Endodermal cell (in vitro differentiated cells): ENCODE measurements around the gene PHF24. TPM values are rescaled to one million over a fixed set of nuclear protein-coding genes. Genes with fewer than 3 reads are reported as not detected.
A peak's percentile ranks its signal among the peaks of the same experiment; 100 is the strongest.

Experiments
- DNase-seq: peaks from one replicate; pipeline ENCODE4 v3.0.0-alpha.2; 2017
- H3K27ac ChIP-seq: 2 replicates; pipeline ENCODE4 v1.5.1; 2013; ENCODE audit warnings: mild to moderate bottlenecking, low read depth, low read length, moderate library complexity
- H3K27me3 ChIP-seq: 2 replicates; pipeline ENCODE4 v1.6.1; 2013; ENCODE audit warnings: mild to moderate bottlenecking, low read length, moderate library complexity; ENCODE audit not compliant: insufficient read depth, control insufficient read depth, poor library complexity, severe bottlenecking
- H3K36me3 ChIP-seq: 2 replicates; pipeline ENCODE4 v1.7.0; 2013; ENCODE audit warnings: mild to moderate bottlenecking, low read length, moderate library complexity; ENCODE audit not compliant: control insufficient read depth, insufficient read depth
- H3K4me1 ChIP-seq: one replicate; pipeline ENCODE4 v1.7.0; 2013; ENCODE audit warnings: low read length; ENCODE audit not compliant: control insufficient read depth, insufficient read depth
- H3K4me3 ChIP-seq: 2 replicates; pipeline ENCODE4 v1.5.1; 2013; ENCODE audit warnings: mild to moderate bottlenecking, low read length, moderate library complexity
- H3K9ac ChIP-seq: 2 replicates; pipeline ENCODE4 v1.6.1; 2013; ENCODE audit warnings: mild to moderate bottlenecking, low read length, moderate library complexity; ENCODE audit not compliant: poor library complexity, severe bottlenecking; ENCODE audit errors: extremely low read depth
- H3K9me3 ChIP-seq: 2 replicates; pipeline ENCODE4 v1.6.1; 2013; ENCODE audit warnings: mild to moderate bottlenecking, low read length, moderate library complexity; ENCODE audit not compliant: control insufficient read depth
- H3K27ac Mint-ChIP-seq: 2 replicates; pipeline ENCODE4 v1.8.0; 2020; ENCODE audit warnings: mixed read lengths
- H3K27me3 Mint-ChIP-seq: 2 replicates; pipeline ENCODE4 v1.8.0; 2021; ENCODE audit warnings: mild to moderate bottlenecking, mixed read lengths; ENCODE audit not compliant: insufficient read depth
- H3K36me3 Mint-ChIP-seq: 2 replicates; pipeline ENCODE4 v1.8.0; 2020; ENCODE audit warnings: low read depth, mixed read lengths
- H3K4me1 Mint-ChIP-seq: 2 replicates; pipeline ENCODE4 v1.8.0; 2020; ENCODE audit warnings: mixed read lengths
- H3K4me3 Mint-ChIP-seq: 2 replicates; pipeline ENCODE4 v1.8.0; 2020; ENCODE audit warnings: mild to moderate bottlenecking, moderate library complexity, mixed read lengths
- H3K9me3 Mint-ChIP-seq: 2 replicates; pipeline ENCODE4 v1.8.0; 2020; ENCODE audit warnings: mild to moderate bottlenecking, mixed read lengths
- CTCF ChIP-seq: fragments of 200-600 bp; sonication (generic); conservative IDR thresholded peaks from 2 replicates; pipeline ENCODE4 v1.5.0; 2021; ENCODE audit warnings: antibody characterized with exemption, mild to moderate bottlenecking
- WGBS, 2 experiments: methylation state at CpG; one replicate each; pipeline versions ENCODE4 v1.1.5 to v1.1.7; 2013; ENCODE audit warnings: missing lambda C conversion rate in 2 of 2, mixed read lengths in 1 of 2; ENCODE audit not compliant: insufficient coverage in 1 of 2, insufficient read length in 1 of 2; 5-methylcytosine and 5-hydroxymethylcytosine counted together
- total RNA-seq, 2 donors: library from RNA; stranded (reverse); fragmentation: NEBNext Ultra II Directional in 1 of 2; extraction: Animal tissue kit (Norgen Biotek cat#: 25700) in 1 of 2; gene quantifications; 2 replicates in 1 of 2; 3 replicates in 1 of 2; pipeline ENCODE4 v1.2.1, GENCODE V29; 2021

The PHF24 gene
- total RNA-seq, 2 donors from 2014 or later: 1.9 to 2.7 TPM

DNA sequence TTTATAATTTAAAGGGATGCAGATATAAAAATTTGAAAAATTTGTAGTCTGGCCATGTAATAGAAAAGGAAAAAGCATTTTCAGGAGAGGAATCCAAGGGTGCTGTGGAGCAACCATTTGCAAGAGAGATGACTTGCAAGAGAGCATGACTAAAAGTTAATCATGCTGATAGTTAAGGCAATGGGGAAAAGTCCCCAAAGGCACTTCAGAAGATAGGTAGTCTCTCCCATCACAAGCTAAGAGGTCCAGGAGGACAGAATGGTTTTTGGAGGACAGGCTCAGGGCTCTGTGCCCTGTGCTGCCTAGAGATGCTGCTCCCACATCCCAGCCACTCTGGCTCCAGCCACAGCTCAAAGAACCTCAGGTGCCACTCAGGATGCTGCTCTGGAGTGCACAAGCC is 70.3 kb downstream of the PHF24 start:
- no peak for DNase-seq
- Mint-ChIP-seq H3K9me3 (peaks cover 87% of the 10 kb centered on the region), H3K27ac (peak overlapping the region; percentile 68), H3K36me3 (peaks cover 49% of the 10 kb centered on the region), H3K4me1 (peaks cover 25% of the 10 kb centered on the region), H3K27me3 (no peaks in the 10 kb centered on the region), H3K4me3 (no peak overlapping the region)
- no peak for TF ChIP-seq CTCF
- Histone ChIP-seq H3K27ac (no peak overlapping the region), H3K4me1 (peaks cover 9% of the 10 kb centered on the region), H3K9ac (no peak overlapping the region), H3K9me3 (peaks cover 65% of the 10 kb centered on the region), H3K36me3 (peaks cover 28% of the 10 kb centered on the region), H3K4me3 (peak overlapping the region; percentile 70), H3K27me3 (no peaks in the 10 kb centered on the region)

DNA sequence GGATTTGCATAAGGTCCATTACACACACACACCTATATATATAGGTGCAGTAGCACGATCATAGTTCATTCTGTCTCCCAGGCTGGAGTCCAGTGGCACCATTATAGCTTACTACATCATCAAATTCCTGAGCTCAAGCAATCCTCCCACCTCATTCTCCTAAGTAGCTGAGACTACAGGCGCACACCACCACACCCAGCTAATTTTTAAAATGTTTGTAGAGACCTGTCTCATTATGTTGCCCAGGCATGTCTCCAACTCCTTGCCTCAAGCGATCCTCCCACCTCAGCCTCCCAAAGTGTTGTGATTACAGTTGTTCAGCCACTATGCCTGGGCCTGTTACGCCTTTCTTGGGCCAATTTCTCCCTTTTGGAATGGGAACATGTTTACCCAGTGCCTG is 71.2 kb downstream of the PHF24 start:
- Mint-ChIP-seq H3K9me3 (peaks cover 78% of the 10 kb centered on the region), H3K36me3 (peaks cover 40% of the 10 kb centered on the region), H3K27ac (no peak overlapping the region), H3K27me3 (no peaks in the 10 kb centered on the region), H3K4me3 (no peak overlapping the region), H3K4me1 (peaks cover 21% of the 10 kb centered on the region)
- 72 to 86% methylated on average over 2 to 4 of the region's 4 CpGs for WGBS, 2 experiments
- Histone ChIP-seq H3K36me3 (peaks cover 29% of the 10 kb centered on the region), H3K27ac (no peak overlapping the region), H3K27me3 (no peaks in the 10 kb centered on the region), H3K4me1 (peaks cover 9% of the 10 kb centered on the region), H3K9me3 (peaks cover 56% of the 10 kb centered on the region), H3K4me3 (peak overlapping the region; percentile 70), H3K9ac (no peak overlapping the region)
- no peak for TF ChIP-seq CTCF
- no peak for DNase-seq

DNA sequence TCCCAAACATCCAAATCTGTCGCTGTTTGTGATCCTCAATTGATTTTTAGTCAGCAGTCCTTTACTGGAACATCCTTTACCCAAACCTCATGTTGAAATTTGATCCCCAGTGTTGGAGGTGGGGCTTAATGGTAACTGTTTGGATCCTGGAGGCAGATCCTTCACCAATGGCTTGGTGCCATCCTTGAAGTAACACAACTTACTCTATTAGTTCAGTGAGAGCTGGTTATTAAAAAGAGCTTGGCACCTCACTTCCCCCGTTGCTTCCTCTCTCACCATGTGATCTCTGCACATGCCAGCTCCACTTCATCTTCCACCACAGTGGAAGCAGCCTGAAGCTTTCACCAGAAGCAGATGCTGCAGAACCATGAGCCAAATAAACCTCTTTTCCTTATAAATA is 71.8 kb downstream of the PHF24 start:
- no peak for DNase-seq
- H3K4me1 ChIP-seq: peaks cover 9% of the 10 kb centered on the region
- no peak for TF ChIP-seq CTCF
- Mint-ChIP-seq H3K36me3 (peaks cover 34% of the 10 kb centered on the region), H3K4me1 (peaks cover 21% of the 10 kb centered on the region), H3K27ac (no peak overlapping the region), H3K9me3 (peaks cover 72% of the 10 kb centered on the region), H3K27me3 (no peaks in the 10 kb centered on the region), H3K4me3 (no peak overlapping the region)
- H3K4me3 ChIP-seq: peak overlapping the region; percentile 70
- H3K27ac ChIP-seq: no peak overlapping the region
- peaks cover 53% of the 10 kb centered on the region for H3K9me3 ChIP-seq
- H3K36me3 ChIP-seq: peaks cover 29% of the 10 kb centered on the region
- H3K9ac ChIP-seq: no peak overlapping the region
- WGBS, 2 experiments: 84 to 96% methylated on average over 2 of the region's 2 CpGs
- H3K27me3 ChIP-seq: no peaks in the 10 kb centered on the region

Other genes with a start within 250 kb of the PHF24 start
- not detected for gene CCL21, start 248.1 kb upstream of the PHF24 start, total RNA-seq
- gene DNAJB5, start 31.5 kb downstream of the PHF24 start, total RNA-seq: 10 to 100 TPM; 19.8 to 40.1 TPM
- gene VCP, start 114.3 kb downstream of the PHF24 start, total RNA-seq: 100 to 1,000 TPM; 497 to 510 TPM
- 100 to 1,000 TPM in 1 of 2 donors, 10 to 100 TPM in 1; 94.7 to 112 TPM for gene FANCG, start 121.7 kb downstream of the PHF24 start, total RNA-seq
- 10 to 100 TPM; 29.6 to 34.9 TPM for gene PIGO, start 138.3 kb downstream of the PHF24 start, total RNA-seq
- 100 to 1,000 TPM; 158 to 201 TPM for gene STOML2, start 144.8 kb downstream of the PHF24 start, total RNA-seq
- 10 to 100 TPM; 21.1 to 22.7 TPM for gene ATOSB, start 157.6 kb downstream of the PHF24 start, total RNA-seq
- gene UNC13B, start 203.7 kb downstream of the PHF24 start, total RNA-seq: 10 to 100 TPM; 53.9 to 57.2 TPM